Urothelium cell line (cell line): ENCODE results near the gene GPBAR1.
"Not testable (repeated sequence)": the region's sequence is repeated elsewhere in the genome, so short reads cannot be mapped to it uniquely, and the experiment has no call there.

ENCODE experiments used
- DNase-seq: peaks from one replicate; pipeline ENCODE4 v3.0.0; 2011; ENCODE audit warnings: low spot score, mixed read lengths
- FAIRE-seq: peaks from 2 replicates; lab custom pipeline; 2011; peaks lifted over from hg19 to GRCh38; lab: Jason Lieb, UNC

The GPBAR1 gene

DNA sequence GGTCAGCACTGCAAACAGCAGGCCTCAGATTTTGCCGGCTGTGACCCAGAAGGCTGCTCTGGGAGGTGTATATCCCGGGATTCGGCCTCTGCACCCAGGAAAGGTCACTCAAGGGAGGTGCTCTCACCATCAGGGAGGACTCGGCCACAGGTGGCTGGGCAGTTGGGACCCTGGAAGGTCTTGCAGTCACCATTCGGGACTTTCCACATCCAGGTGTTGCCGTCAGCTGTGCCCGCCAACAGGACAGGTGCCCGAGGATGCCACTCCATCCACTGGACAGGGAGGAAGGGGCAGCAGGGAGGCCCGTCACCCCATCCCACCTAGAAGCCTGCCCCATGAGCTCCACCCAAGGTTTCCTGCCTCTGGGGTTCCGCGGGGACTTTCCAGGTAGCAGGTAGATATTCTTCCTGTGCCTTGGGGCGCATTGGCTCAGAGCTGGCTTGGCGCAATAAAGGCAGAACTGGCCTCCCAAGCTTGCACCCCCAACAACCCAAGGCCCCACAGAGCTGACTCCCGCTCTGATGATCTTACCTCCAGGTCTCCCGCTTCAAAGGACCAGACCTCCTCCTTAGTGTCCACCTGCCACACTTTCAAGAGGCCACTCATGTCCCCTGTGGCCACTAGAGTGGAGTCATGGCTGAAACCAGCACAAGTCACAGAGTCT lies 5.6 kb downstream of the GPBAR1 start:
- FAIRE-seq (no peak), DNase-seq (no peak)

- FAIRE-seq, result no peak
- no peak for DNase-seq
These were observed 6.4 kb downstream of the GPBAR1 start for GRCh38 chr2:218267259-218267658.

DNA sequence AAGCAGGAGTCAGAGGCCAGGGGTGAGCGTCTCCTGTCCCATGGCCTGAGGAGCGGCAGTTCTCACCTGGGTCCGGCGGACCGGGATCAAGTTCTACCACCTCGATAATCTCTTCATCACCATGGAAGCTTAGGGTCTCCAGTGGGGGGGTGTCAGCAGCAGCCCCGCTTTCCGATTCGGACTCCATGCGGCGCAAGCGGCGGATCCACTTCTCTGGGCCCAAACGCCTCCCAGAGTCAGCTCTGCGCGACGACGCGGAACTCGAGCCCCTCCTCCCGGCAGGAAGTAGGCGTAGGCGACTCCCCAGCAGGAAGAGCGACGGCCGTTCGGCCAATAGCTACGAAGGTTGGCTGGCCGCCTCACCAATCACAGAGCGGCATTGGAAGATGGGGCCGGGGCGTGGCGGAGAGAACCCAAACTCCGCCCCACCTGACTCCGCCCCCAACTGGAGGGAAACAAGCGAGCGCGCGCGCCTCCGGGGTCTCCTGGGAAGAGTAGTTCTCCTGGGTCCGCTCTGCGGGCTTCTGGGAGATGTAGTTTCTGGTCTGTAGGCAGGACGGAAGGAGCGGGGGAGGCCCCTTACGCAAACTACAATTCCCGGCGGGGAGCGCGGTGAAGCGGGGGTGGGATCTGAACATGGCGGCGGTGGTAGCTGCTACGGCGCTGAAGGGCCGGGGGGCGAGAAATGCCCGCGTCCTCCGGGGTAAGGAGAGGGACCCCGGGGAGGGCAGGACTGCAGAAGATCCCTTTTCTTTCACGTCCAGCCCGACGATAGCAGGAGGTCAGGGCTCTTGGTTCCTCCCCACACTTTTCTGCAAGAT lies 9.3 kb downstream of the GPBAR1 start, which contains the start of the genes AAMP and PNKD:
AAMP (minus strand) TSS at position 238 of the 821 bp plus-strand sequence; CDS start at position 187, 51 bp downstream.
PNKD (plus strand) TSS at position 620 of the 821 bp plus-strand sequence; CDS start at position 637, 17 bp downstream.
- DNase-seq (peak; percentile 99), FAIRE-seq (peak; percentile 97)

GRCh38 chr2:218270721-218271486 lies 10.1 kb downstream of the GPBAR1 start:
- DNase-seq (peak; percentile 21), FAIRE-seq (no peak)

DNA sequence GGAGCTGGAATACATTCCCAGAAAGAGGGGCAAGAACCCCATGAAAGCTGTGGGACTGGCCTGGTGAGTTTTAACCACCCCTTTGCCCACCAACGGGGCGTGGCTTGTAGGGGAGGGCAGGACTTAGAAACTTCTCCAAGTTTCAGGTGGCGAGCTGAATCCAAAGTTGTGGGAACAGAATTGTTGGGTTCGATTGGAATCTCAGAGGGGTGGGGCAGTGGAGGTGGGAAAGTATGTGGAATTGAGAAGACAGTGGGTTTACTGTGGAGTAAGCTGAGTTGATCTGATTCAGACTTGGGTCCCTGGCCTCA lies 10.6 kb downstream of the GPBAR1 start:
- FAIRE-seq (no peak), DNase-seq (no peak)

DNA sequence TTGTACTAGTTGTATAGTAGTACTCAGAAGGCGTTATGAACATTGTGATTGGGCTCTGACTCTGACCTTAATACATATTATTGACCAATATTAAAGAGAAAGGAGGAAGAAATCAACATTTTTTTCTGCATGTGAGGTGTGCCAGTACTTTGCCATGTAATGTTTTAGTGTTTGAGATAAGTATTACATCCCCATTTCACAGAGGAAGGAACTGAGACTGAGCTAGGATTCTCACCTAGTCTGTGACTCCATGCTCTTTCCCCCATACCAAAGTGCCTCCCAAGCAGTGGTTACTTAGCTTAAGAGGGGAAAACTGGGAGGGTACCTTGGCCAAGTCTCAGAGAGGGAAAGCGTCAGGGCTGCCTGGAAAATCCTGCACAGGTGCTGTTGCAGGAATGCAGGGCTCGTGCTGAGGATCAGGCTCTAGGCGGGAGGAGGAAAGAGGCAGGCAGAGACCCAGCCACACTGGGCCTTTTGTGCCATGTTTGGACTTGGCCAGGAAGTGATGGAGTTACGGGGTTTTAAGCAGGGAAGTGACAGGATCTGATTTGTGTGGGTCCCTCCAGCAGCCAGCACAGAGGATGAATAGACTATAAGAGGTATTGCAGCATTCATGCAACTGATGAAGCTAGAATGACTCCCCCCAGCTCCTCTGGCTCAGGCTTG lies 11.2 kb downstream of the GPBAR1 start:
- no peak for DNase-seq
- no peak for FAIRE-seq

- FAIRE-seq (no peak), DNase-seq (peak; percentile 80)
These were observed 11.9 kb downstream of the GPBAR1 start for GRCh38 chr2:218272531-218273212.

GRCh38 chr2:218273214-218273907 lies 12.5 kb downstream of the GPBAR1 start:
- FAIRE-seq, result not testable (repeated sequence)

DNA sequence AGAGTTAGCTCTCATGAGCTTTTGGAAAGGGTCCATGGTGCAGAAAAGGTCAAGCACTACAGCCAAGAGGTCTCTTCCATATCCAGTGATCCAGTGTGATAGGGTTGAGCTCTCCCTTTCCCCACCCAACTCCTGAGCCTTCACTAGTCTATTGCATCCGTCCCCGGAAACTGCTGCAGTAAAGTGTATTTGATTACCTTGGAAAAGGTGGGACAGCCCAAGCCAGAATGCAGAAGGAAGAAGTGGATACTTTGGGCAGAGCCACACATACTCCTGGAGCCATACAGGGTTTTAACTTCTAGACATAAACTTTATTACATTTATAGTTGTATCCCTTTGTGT lies 13.1 kb downstream of the GPBAR1 start:
- no peak for FAIRE-seq
- no peak for DNase-seq

More at GRCh38 chr2:218273214-218273907, 12.5 kb downstream of the GPBAR1 start:
- DNase-seq, result not testable (repeated sequence)

GRCh38 chr2:218274586-218274985 lies 13.8 kb downstream of the GPBAR1 start:
- FAIRE-seq, result no peak
- no peak for DNase-seq

- FAIRE-seq (no peak), DNase-seq (no peak)
These were observed 14.7 kb downstream of the GPBAR1 start for GRCh38 chr2:218275371-218276072.

DNA sequence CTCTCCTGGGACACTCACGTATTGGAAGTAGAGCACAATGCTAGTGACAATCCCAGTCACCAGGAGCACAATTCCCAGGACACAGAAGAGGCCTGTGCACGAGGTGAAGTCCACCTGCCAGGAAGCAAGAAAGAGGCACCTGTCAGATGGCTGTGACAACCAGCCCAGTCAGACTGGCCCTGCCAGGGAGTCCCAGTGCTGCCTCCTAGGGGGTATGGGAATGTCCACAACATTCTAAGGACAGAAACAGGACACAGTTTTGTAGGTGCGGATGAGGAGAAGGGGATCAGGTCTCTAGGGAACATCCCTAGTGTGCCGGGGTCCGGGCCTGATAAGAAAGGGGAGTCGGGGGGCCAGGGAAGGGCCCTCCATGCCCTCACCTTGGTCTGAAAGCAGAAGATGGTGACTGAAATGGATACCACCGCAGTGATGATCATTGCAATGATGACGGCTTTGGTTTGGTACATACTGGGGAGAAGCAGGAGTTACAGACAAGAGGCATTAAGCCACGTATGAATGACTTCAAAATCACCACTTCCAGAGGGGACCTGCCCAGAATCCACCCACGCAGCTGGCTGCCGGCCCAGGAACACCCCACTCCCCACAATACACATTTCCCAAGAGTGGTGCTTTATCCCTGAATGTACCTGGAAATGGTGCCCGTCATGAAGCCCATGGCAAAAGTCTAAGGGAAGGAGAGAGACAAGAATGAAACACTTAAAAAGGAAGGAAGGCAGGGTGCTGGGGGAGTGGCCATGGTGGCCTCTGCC lies 16.4 kb downstream of the GPBAR1 start:
- FAIRE-seq (no peak), DNase-seq (no peak)

DNA sequence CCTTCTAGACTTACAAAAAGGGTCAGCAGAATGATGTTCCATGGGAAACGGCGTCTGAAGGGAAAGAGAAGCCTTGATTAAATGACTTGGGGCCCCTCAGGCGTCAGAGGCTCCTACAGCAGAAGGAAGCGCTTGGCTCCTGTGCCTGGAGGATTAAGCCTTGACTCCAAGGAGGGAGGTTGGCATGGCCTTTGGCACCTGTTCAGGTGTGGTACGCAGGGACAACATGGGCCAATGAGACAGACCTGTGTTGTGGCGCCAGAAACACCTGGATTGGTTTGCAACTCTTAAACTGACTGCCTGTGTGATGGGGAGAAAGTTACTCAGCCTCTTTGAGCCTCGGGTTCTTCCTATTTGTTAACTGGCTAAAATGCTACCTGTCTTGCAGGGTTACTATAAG lies 17.1 kb downstream of the GPBAR1 start:
- FAIRE-seq (no peak), DNase-seq (no peak)

DNA sequence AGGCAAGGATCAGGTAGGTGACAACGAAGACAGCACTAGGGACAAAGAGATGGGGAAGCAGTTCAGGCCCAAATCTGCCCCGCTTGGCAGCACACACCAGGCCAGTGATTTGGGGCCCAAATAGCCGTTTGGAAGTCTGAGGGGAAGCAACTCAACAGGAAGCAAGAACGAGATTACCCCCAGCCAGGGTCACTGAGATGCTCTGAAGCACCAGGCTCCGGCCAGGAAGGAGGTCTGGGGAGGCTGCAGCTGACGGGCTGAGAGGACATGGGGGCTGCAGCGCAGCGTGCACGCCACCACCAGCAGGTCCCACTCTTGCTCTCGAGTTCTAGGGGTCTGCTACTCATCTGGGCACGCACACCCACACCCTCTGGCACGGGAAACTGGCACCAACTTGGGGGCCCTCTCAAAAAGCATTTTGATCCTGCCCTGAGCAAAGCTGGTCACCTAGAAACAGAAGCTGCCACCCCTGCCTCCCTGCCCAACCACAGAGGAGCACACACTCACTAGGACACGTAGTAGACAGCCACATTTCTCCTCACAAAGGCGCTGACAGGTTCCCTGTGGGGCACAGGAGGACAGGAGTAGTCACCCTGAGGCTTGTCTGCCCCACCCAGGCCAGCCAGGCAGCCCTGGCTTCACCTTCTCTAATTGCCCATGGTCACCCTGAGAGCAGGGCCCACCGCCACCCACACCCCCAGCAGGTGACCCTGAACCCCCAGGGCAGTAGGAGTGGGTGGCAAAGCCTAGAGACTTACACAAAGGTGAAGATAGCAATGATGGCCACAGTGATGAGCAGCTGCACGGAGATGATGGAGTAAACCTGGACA lies 17.9 kb downstream of the GPBAR1 start:
- FAIRE-seq, result no peak
- DNase-seq, result no peak

DNA sequence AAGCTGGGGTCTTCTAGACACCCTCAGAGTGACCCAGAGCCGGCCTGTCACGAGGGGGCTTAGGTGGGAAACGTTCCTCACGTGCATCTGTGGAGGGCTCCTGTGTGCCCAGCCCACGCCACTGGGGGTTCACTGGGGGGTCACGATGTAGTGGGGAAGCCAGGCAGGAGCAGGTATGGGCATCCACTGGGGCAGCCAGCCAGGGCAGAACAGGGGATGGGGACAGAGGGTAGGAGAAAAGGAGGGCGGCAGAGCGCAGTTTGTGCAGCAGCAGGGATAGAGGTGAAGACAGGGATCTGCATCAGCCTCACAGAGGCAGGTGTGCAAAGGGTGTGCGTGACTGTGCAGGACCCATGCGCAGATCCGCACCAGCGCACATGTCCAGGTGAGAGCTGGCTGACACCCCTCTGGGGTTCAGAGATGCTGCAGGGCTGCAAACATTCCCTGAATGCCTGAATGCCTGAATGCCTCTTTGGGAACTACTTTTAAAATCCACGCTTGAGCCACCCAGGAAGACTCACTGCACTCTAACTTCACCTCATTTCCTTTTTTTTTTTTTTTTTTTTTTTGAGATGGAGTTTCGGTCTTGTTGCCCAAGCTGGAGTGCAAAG lies 19.6 kb downstream of the GPBAR1 start:
- FAIRE-seq (no peak), DNase-seq (no peak)

DNA sequence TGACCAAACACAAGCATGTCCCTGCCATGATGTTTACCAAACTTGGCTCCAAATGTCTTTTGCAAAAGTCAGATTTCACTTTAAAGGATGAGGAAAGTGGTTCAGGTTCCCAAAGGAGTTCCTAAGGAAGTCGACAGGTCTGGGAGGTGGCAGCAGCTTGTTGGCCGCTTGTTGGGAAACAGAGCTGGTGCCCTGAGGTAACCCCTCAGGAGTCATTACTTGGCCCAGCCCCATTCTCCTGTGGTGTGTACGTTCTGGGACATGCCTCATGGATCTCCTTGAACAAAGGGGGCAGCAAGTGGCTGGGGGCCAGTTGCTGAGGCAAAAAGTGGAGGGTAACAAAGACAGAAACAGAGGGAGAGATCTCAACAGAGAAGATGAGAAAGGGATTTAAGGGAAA lies 20.6 kb downstream of the GPBAR1 start:
- no peak for DNase-seq
- no peak for FAIRE-seq
